Fibroblast of lung (primary cell): ENCODE measurements around the gene CTDSPL. TPM values are rescaled to one million over a fixed set of nuclear protein-coding genes. Genes with fewer than 3 reads are reported as not detected.
A peak's percentile ranks its signal among the peaks of the same experiment; 100 is the strongest.

ENCODE experiments used
- DNase-seq, 2 donors: peaks; one replicate each; pipeline versions ENCODE4 v3.0.0 to v3.0.0-alpha.2; 2010; ENCODE audit warnings: low read depth in 2 of 2
- H2AFZ ChIP-seq: 2 replicates; pipeline ENCODE4 v1.5.1; 2012; ENCODE audit warnings: low read length, control low read depth, inconsistent platforms
- H3K27ac ChIP-seq: 2 replicates; pipeline ENCODE4 v1.5.1; 2011; ENCODE audit warnings: low read length, control low read depth; ENCODE audit not compliant: insufficient read depth
- H3K27me3 ChIP-seq: 2 replicates; pipeline ENCODE4 v1.5.1; 2011; ENCODE audit warnings: mild to moderate bottlenecking, low read length; ENCODE audit not compliant: control insufficient read depth, insufficient read depth
- H3K36me3 ChIP-seq: 2 replicates; pipeline ENCODE4 v1.5.1; 2011; ENCODE audit warnings: low read length; ENCODE audit not compliant: control insufficient read depth, insufficient read depth
- H3K4me1 ChIP-seq: 2 replicates; pipeline ENCODE4 v1.5.1; 2011; ENCODE audit warnings: low read length; ENCODE audit not compliant: control insufficient read depth, insufficient read depth; ENCODE audit errors: extremely low read depth
- H3K4me2 ChIP-seq: 2 replicates; pipeline ENCODE4 v1.5.1; 2011; ENCODE audit warnings: low read length, control low read depth; ENCODE audit not compliant: insufficient read depth; ENCODE audit errors: extremely low read depth
- H3K4me3 ChIP-seq, 4 experiments: fragments of 200-600 bp in 1 of 4; sonication (generic) in 1 of 4; replicated peaks in 1 of 4; 2 replicates each; pipeline ENCODE4 v1.5.1; 2011 to 2016; ENCODE audit warnings: low read length in 4 of 4, low read depth in 3 of 4, mild to moderate bottlenecking in 3 of 4, control low read depth in 2 of 4, inconsistent platforms in 1 of 4, mixed read lengths in 1 of 4; ENCODE audit not compliant: insufficient read depth in 1 of 4; ENCODE audit errors: control extremely low read depth in 1 of 4
- H3K79me2 ChIP-seq: 2 replicates; pipeline ENCODE4 v1.5.1; 2012; ENCODE audit warnings: mild to moderate bottlenecking, low read length, inconsistent platforms; ENCODE audit not compliant: control insufficient read depth, insufficient read depth
- H3K9ac ChIP-seq: 2 replicates; pipeline ENCODE4 v1.5.1; 2011; ENCODE audit warnings: mild to moderate bottlenecking, low read length, control low read depth; ENCODE audit not compliant: insufficient read depth
- H3K9me3 ChIP-seq: 2 replicates; pipeline ENCODE4 v1.5.1; 2012; ENCODE audit warnings: low read depth, low read length; ENCODE audit not compliant: control insufficient read depth, insufficient read depth
- H4K20me1 ChIP-seq: 2 replicates; pipeline ENCODE4 v1.5.1; 2011; ENCODE audit warnings: low read length; ENCODE audit not compliant: control insufficient read depth, insufficient read depth; ENCODE audit errors: extremely low read depth
- EZH2 ChIP-seq: IDR thresholded peaks from 2 replicates; pipeline ENCODE4 v1.5.1; 2012; ENCODE audit warnings: low read length, control low read depth, mild to moderate bottlenecking; ENCODE audit errors: missing control alignments
- polyA plus RNA-seq, 2 donors: library from polyadenylated mRNA; depleted of rRNA in 1 of 2; stranded (reverse) in 1 of 2; unstranded in 1 of 2; fragments of >200 nt; gene quantifications; 2 replicates each; pipeline ENCODE4 v1.2.1, GENCODE V29; 2011 to 2012; ENCODE audit warnings: missing spikeins in 1 of 2
- total RNA-seq: library from RNA; depleted of rRNA; stranded (reverse); fragments of >200 nt; gene quantifications from 2 replicates; pipeline ENCODE4 v1.2.1, GENCODE V29; 2014
- TF ChIP-seq, protein P1 (sequence below), 2 donors: IDR thresholded peaks in 1 of 2; conservative IDR thresholded peaks in 1 of 2; 1 replicate in 1 of 2; 2 replicates in 1 of 2; pipeline ENCODE4 v1.5.1; 2011 to 2012; ENCODE audit warnings: low read length in 2 of 2, control low read depth in 1 of 2, inconsistent platforms in 1 of 2, low read depth in 1 of 2, mild to moderate bottlenecking in 1 of 2

The CTDSPL gene
- total and polyA plus RNA-seq, 2 donors (not counting 1 experiment from before 2014, with no cell fraction given), result 34.0 to 51.5 TPM

DNA sequence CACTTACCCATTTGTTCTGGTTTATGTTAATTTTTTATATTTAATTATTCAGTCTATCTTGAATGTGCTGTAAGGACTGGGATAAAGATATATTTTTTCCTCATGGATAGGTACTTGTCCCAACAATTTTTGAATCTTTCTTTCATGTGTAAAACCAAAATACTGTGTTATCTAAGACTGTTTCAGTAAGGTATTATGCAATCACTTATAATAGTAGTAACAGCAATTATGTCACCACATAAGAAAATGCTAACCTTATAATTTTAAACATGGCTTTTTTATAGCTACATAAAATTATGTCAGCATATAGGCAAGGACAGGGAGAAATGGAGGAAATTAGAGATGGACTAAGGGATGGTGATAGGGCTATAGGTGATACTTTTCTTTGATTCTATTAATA is 2.9 kb upstream of the CTDSPL start:
- no peak overlapping the region for H3K4me3 ChIP-seq
- H3K4me2 ChIP-seq, result no peak overlapping the region
- H3K9ac ChIP-seq, result no peak overlapping the region
- H3K36me3 ChIP-seq, result no peaks in the 10 kb centered on the region
- no peak for TF ChIP-seq EZH2
- TF ChIP-seq, protein P1, sequence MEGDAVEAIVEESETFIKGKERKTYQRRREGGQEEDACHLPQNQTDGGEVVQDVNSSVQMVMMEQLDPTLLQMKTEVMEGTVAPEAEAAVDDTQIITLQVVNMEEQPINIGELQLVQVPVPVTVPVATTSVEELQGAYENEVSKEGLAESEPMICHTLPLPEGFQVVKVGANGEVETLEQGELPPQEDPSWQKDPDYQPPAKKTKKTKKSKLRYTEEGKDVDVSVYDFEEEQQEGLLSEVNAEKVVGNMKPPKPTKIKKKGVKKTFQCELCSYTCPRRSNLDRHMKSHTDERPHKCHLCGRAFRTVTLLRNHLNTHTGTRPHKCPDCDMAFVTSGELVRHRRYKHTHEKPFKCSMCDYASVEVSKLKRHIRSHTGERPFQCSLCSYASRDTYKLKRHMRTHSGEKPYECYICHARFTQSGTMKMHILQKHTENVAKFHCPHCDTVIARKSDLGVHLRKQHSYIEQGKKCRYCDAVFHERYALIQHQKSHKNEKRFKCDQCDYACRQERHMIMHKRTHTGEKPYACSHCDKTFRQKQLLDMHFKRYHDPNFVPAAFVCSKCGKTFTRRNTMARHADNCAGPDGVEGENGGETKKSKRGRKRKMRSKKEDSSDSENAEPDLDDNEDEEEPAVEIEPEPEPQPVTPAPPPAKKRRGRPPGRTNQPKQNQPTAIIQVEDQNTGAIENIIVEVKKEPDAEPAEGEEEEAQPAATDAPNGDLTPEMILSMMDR (conservative IDR thresholded peaks at IDR 0.05 in 1 of 2, IDR thresholded peaks at IDR 0.05 in 1 of 2; ENCODE audit: low read depth in 1 of 2, low read length in 2 of 2), result no peak
- no peak overlapping the region for H3K27ac ChIP-seq
- no peak for DNase-seq
- no peaks in the 10 kb centered on the region for H3K27me3 ChIP-seq
- peaks cover 14% of the 10 kb centered on the region for H3K4me1 ChIP-seq
- no peaks in the 10 kb centered on the region for H4K20me1 ChIP-seq
- peaks cover 20% of the 10 kb centered on the region for H3K79me2 ChIP-seq
- no peaks in the 10 kb centered on the region for H3K9me3 ChIP-seq
- no peak overlapping the region for H2AFZ ChIP-seq

DNA sequence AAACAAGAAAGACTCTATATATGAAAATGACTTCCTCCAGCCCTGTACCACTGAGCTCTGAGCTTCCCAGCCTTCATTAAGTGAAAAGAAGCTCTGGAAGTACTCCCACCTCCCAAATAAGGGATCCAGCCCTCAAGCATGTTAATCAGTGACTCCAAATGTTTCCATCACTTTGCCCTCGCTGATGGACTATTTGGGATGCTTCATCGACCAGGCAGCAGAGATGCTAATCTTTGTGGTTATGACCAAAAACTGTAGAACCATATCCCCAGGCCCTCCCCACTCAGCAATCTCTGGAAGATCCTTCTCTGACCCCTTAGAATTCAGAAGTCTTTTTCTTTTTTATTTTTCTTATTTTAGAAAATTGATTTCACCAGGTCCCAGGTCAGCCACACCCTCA is 2.3 kb upstream of the CTDSPL start:
- no peaks in the 10 kb centered on the region for H3K36me3 ChIP-seq
- H3K4me1 ChIP-seq, result peaks cover 16% of the 10 kb centered on the region
- peaks cover 25% of the 10 kb centered on the region for H3K79me2 ChIP-seq
- H2AFZ ChIP-seq, result no peak overlapping the region
- TF ChIP-seq, protein P1 (conservative IDR thresholded peaks at IDR 0.05 in 1 of 2, IDR thresholded peaks at IDR 0.05 in 1 of 2; ENCODE audit: low read depth in 1 of 2, low read length in 2 of 2), result no peak
- TF ChIP-seq EZH2, result no peak
- no peak overlapping the region for H3K4me3 ChIP-seq
- H3K27me3 ChIP-seq, result no peaks in the 10 kb centered on the region
- no peak overlapping the region for H3K4me2 ChIP-seq
- no peak for DNase-seq
- no peak overlapping the region for H3K9ac ChIP-seq
- H3K27ac ChIP-seq, result no peak overlapping the region
- no peaks in the 10 kb centered on the region for H4K20me1 ChIP-seq
- no peaks in the 10 kb centered on the region for H3K9me3 ChIP-seq

DNA sequence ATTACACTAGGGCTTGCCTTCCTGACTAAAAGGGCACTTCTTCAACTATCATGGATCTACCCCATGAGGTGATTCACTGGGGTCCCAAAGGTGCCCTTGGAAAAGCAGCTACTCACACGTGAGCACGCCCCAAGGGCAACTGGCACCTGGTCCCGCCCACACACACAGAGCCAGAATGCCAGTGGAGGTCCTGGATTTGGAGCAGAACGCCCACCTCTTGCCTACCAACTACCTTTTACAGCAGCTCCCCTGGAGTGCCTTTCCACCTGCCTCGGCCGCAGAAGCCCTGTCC is 1.8 kb upstream of the CTDSPL start:
- no peak for DNase-seq
- peak overlapping the region in 1 of 4 experiments; percentile 12 for H3K4me3 ChIP-seq
- H3K27me3 ChIP-seq, result no peaks in the 10 kb centered on the region
- H3K4me1 ChIP-seq, result peaks cover 18% of the 10 kb centered on the region
- H4K20me1 ChIP-seq, result no peaks in the 10 kb centered on the region
- peak overlapping the region; percentile 64 for H3K27ac ChIP-seq
- no peaks in the 10 kb centered on the region for H3K9me3 ChIP-seq
- TF ChIP-seq, protein P1 (conservative IDR thresholded peaks at IDR 0.05 in 1 of 2, IDR thresholded peaks at IDR 0.05 in 1 of 2; ENCODE audit: low read depth in 1 of 2, low read length in 2 of 2), result no peak
- no peak for TF ChIP-seq EZH2
- H3K9ac ChIP-seq, result peak overlapping the region; percentile 5
- H2AFZ ChIP-seq, result peak overlapping the region; percentile 91
- H3K79me2 ChIP-seq, result peaks cover 27% of the 10 kb centered on the region
- peak overlapping the region; percentile 61 for H3K4me2 ChIP-seq
- no peaks in the 10 kb centered on the region for H3K36me3 ChIP-seq
